ENCODE data around the gene TRUB1. TPM values are rescaled to one million over a fixed set of nuclear protein-coding genes. Genes with fewer than 3 reads are reported as not detected.

TRUB1 gene
- total and polyA plus RNA-seq, 2 of the 4 experiments (the other 2 are of a cell fraction) = 9.1 to 17.9 TPM

GRCh38 chr10:114943000-114943399, 5.0 kb downstream of the TRUB1 start:
- H2AFZ ChIP-seq (replicated peaks; ENCODE audit: low read length, poor library complexity) = no peak overlapping the region
- H2AK5ac ChIP-seq (ENCODE audit: low read depth, low read length) = no peak overlapping the region
- CTCF ChIA-PET = no interaction called here
- TF ChIP-seq RFX5 (IDR thresholded peaks at IDR 0.05; ENCODE audit: low read depth, low read length) = no peak
- TF ChIP-seq POLR2A (IDR thresholded peaks at IDR 0.05; ENCODE audit: low read depth, low read length) = no peak
- no peak for TF ChIP-seq ELK1 (IDR thresholded peaks at IDR 0.05; ENCODE audit: borderline replicate concordance, low read depth, low read length)
- TF ChIP-seq USF2 (IDR thresholded peaks at IDR 0.05; ENCODE audit: low read depth, low read length) = no peak
- TF ChIP-seq MAFK (IDR thresholded peaks at IDR 0.05; ENCODE audit: low read depth, low read length) = no peak
- TF ChIP-seq MAZ (IDR thresholded peaks at IDR 0.05; ENCODE audit: borderline replicate concordance, low read depth, low read length) = no peak
- no peak for TF ChIP-seq MXI1 (IDR thresholded peaks at IDR 0.05; ENCODE audit: borderline replicate concordance, low read depth, low read length)
- TF ChIP-seq NFE2L2 (IDR thresholded peaks at IDR 0.05; ENCODE audit: low read depth, low read length) = no peak
- TF ChIP-seq RCOR1 (IDR thresholded peaks at IDR 0.05; ENCODE audit: insufficient replicate concordance, low read length) = no peak
- no peak for TF ChIP-seq RAD21 (IDR thresholded peaks at IDR 0.05; ENCODE audit: low read length)
- no peak for TF ChIP-seq BHLHE40 (IDR thresholded peaks at IDR 0.05; ENCODE audit: low read depth, low read length)
- no peak for TF ChIP-seq SMC3 (IDR thresholded peaks at IDR 0.05; ENCODE audit: low read depth, low read length)
- TF ChIP-seq FOS (IDR thresholded peaks at IDR 0.05; ENCODE audit: low read depth, low read length) = no peak
- no peak for TF ChIP-seq CEBPB (IDR thresholded peaks at IDR 0.05; ENCODE audit: low read depth, low read length)
- no peak for TF ChIP-seq CHD1 (IDR thresholded peaks at IDR 0.05; ENCODE audit: low read depth, low read length)
- TF ChIP-seq CTCF (conservative IDR thresholded peaks at IDR 0.05; ENCODE audit: low read depth, low read length) = no peak
- ATAC-seq (ENCODE audit: low read depth) (no peak), DNase-seq (no peak)
- H3K79me1 ChIP-seq (ENCODE audit: low read depth in 1 of 2, low read length in 2 of 2) = peaks cover 28 to 50% of the 10 kb centered on the region in 2 experiments
- no peak overlapping the region for H4K8ac ChIP-seq (ENCODE audit: low read depth in 2 of 2, low read length in 2 of 2)
- H3K4me2 ChIP-seq (ENCODE audit: low read depth, low read length) = no peak overlapping the region
- H4K5ac ChIP-seq (ENCODE audit: low read depth, low read length) = no peak overlapping the region
- H3K56ac ChIP-seq (ENCODE audit: extremely low read depth, insufficient read depth, low read length) = no peak overlapping the region
- H2BK5ac ChIP-seq (ENCODE audit: low read depth, low read length, poor library complexity, severe bottlenecking) = no peak overlapping the region
- no peak overlapping the region for H3K4me3 ChIP-seq (ENCODE audit: insufficient read depth, low read depth, low read length)
- no peak overlapping the region for H2BK20ac ChIP-seq (ENCODE audit: low read depth, low read length)
- H3K14ac ChIP-seq (replicated peaks; ENCODE audit: low read depth, low read length) = no peak overlapping the region
- POLR2A ChIA-PET (ENCODE audit: unreplicated experiment) = no interaction called here
- no peaks in the 10 kb centered on the region; the same call in none of the 2 replicates for H3K4me1 ChIP-seq (ENCODE audit: control insufficient read depth, insufficient read depth, low read length)
- no peak overlapping the region for H3K4ac ChIP-seq (ENCODE audit: low read depth, low read length)
- no peaks in the 10 kb centered on the region for H3K27me3 ChIP-seq (ENCODE audit: control insufficient read depth, insufficient read depth, low read length)
- no peak overlapping the region for H3K23ac ChIP-seq (ENCODE audit: low read depth, low read length)
- no CpG with 5 or more reads among the region's 5 CpGs for WGBS, 2 experiments (ENCODE audit: extremely low coverage in 2 of 2, insufficient read length in 1 of 2)
- intact Hi-C loops (cut with micrococcal nuclease) (no loop called here), in situ Hi-C loops (cut with MboI; ENCODE audit: low sequenced_read_pairs) (no loop called here), dilution Hi-C loops (cut with HindIII; ENCODE audit: low sequenced_read_pairs, unreplicated experiment) (no loop called here)
- no peaks in the 10 kb centered on the region for H3K9me3 ChIP-seq (ENCODE audit: control insufficient read depth, insufficient read depth, low read length)
- BruUV-seq (replicated peaks) = no TSS peak
- H3K27ac ChIP-seq (ENCODE audit: insufficient read depth, low read length) = no peak overlapping the region
- H3K9me1 ChIP-seq (ENCODE audit: insufficient read depth, low read length) = peaks cover 3% of the 10 kb centered on the region; the same call in 1 of the 2 replicates
- H3K36me3 ChIP-seq (ENCODE audit: control insufficient read depth, insufficient read depth, low read length) = peaks cover 19% of the 10 kb centered on the region
- H2BK120ac ChIP-seq (ENCODE audit: low read depth, low read length) = no peak overlapping the region
- no peak overlapping the region for H4K91ac ChIP-seq (ENCODE audit: insufficient read depth, low read depth, low read length)
- H4K20me1 ChIP-seq (ENCODE audit: insufficient read depth, low read length) = no peaks in the 10 kb centered on the region; the same call in 1 of the 2 replicates
- H2AK9ac ChIP-seq (replicated peaks; ENCODE audit: low read depth, low read length, poor library complexity) = no peak overlapping the region
- H2BK15ac ChIP-seq (ENCODE audit: low read depth, low read length) = no peak overlapping the region
- no peak overlapping the region for H3K9ac ChIP-seq (ENCODE audit: low read depth, low read length)
- no peak overlapping the region for H3K18ac ChIP-seq (ENCODE audit: low read depth, low read length)
